Heart left ventricle (tissue), 13 donors: Measurements from ENCODE around the gene ZDHHC3.

Experiments used
- CTCF ChIP-seq, 12 donors: fragments of 200-600 bp; sonication (generic) in 4 of 12; IDR thresholded peaks; one replicate each; pipeline versions ENCODE4 v1.5.0 to v1.8.0; 2018 to 2022; ENCODE audit warnings: antibody characterized with exemption in 12 of 12, mild to moderate bottlenecking in 5 of 12
- POLR2A ChIP-seq, 2 donors: fragments of 450-650 bp; IDR thresholded peaks; one replicate each; pipeline ENCODE4 v1.6.1; 2017; ENCODE audit warnings: antibody characterized with exemption in 2 of 2, mild to moderate bottlenecking in 2 of 2, moderate library complexity in 2 of 2
- donor health status: ischemic (EF 13 %, LVEDD 7.1; RV severe dilation, severe dysfunction).
- donor health status: DM: no; HTN: yes; CAD: no.
- donor health status: DM: no; HTN: no; CAD: no.
- donor health status: ischemic (EF 25% LVEDD 6.9; RV normal size, moderate dysfunction).
- donor health status: ischemic (EF 25% LVEDD 5.7; RV mildly dilated, moderate dysfunction).
- donor health status: ischemic (EF 35%, LVEDD 5.7; RV mildly dilated, moderate dysfunction).
- donor health status: nonischemic (EF 11% LVEDD 7.7; RV severe dilation, severe dysfunction).
- donor health status: DM: yes; HTN: yes; CAD: no.
- donor health status: PGD.
- donor health status: ischemic (EF 29% LVEDD 5.4; RV normal size, mild dysfunction).
- donor health status: nonischemic (EF 23%, LVEDD 6.1; RV moderate dilation, normal function).

- TF ChIP-seq POLR2A (IDR thresholded peaks at IDR 0.05): no peak
- no peak for TF ChIP-seq CTCF (IDR thresholded peaks at IDR 0.05)
Observed at GRCh38 chr3:44899683-44900367, 76.1 kb downstream of the ZDHHC3 start.
